Embryonic facial prominence (tissue), 1 donor: ENCODE measurements around the gene GNE.
"Not testable (repeated sequence)": the region's sequence is repeated elsewhere in the genome, so short reads cannot be mapped to it uniquely, and the experiment has no call there.

Source experiments
- DNase-seq: peaks from one replicate; pipeline ENCODE4 v3.0.0-alpha.2; 2016; ENCODE audit errors: extremely low spot score

GNE gene

GRCh38 chr9:36207546-36208012 lies 50.7 kb downstream of the GNE start:
- DNase-seq: no peak

- DNase-seq: no peak
Observed at GRCh38 chr9:36207016-36207415, 51.2 kb downstream of the GNE start.

GRCh38 chr9:36204906-36205547 lies 53.2 kb downstream of the GNE start:
- DNase-seq: no peak

- no peak for DNase-seq
Observed at GRCh38 chr9:36194326-36195000, 63.8 kb downstream of the GNE start.

GRCh38 chr9:36193023-36193422 lies 65.2 kb downstream of the GNE start:
- no peak for DNase-seq

- no peak for DNase-seq
Observed at GRCh38 chr9:36192196-36192595, 66.1 kb downstream of the GNE start.

- DNase-seq: no peak
Observed at GRCh38 chr9:36191686-36192085, 66.6 kb downstream of the GNE start.

GRCh38 chr9:36191290-36191645 lies 67.0 kb downstream of the GNE start:
- DNase-seq: no peak

- DNase-seq: peak; percentile 97
Observed at GRCh38 chr9:36190388-36191289, 67.6 kb downstream of the GNE start, which contains the start of gene CLTA. Gene CLTA, plus strand, starts transcription at chr9:36190921. Its CDS starts 136 bp downstream, at chr9:36191057.

- DNase-seq: no peak
Observed at GRCh38 chr9:36189976-36190375, 68.3 kb downstream of the GNE start.

GRCh38 chr9:36188212-36188611 lies 70.0 kb downstream of the GNE start:
- DNase-seq: no peak

- DNase-seq: no peak
Observed at GRCh38 chr9:36187414-36187813, 70.8 kb downstream of the GNE start.

- DNase-seq: not testable (repeated sequence)
Observed at GRCh38 chr9:36180243-36180642, 78.0 kb downstream of the GNE start.

- DNase-seq: no peak
Observed at GRCh38 chr9:36177571-36177970, 80.7 kb downstream of the GNE start.

GRCh38 chr9:36176496-36176895 lies 81.8 kb downstream of the GNE start:
- DNase-seq: not testable (repeated sequence)

- DNase-seq: not testable (repeated sequence)
Observed at GRCh38 chr9:36175209-36175608, 83.0 kb downstream of the GNE start.

GRCh38 chr9:36174731-36175130 lies 83.5 kb downstream of the GNE start:
- DNase-seq: no peak

- DNase-seq: no peak
Observed at GRCh38 chr9:36174271-36174670, 84.0 kb downstream of the GNE start.

- no peak for DNase-seq
Observed at GRCh38 chr9:36173861-36174260, 84.4 kb downstream of the GNE start.

GRCh38 chr9:36170531-36170930 lies 87.7 kb downstream of the GNE start:
- no peak for DNase-seq

GRCh38 chr9:36169708-36170107 lies 88.5 kb downstream of the GNE start:
- no peak for DNase-seq

- DNase-seq: no peak
Observed at GRCh38 chr9:36169166-36169565, 89.1 kb downstream of the GNE start, which contains the start of gene CCIN. Gene CCIN, plus strand, starts transcription at chr9:36169388. Its CDS starts 115 bp downstream, at chr9:36169503.
